SK-N-SH (cell line): ENCODE measurements around the gene KLHL20. TPM values are rescaled to one million over a fixed set of nuclear protein-coding genes. Genes with fewer than 3 reads are reported as not detected.
"Not testable (repeated sequence)": the region's sequence is repeated elsewhere in the genome, so short reads cannot be mapped to it uniquely, and the experiment has no call there.

ENCODE experiments used
- CTCF ChIA-PET: fragments of 300-600, 350-600 bp; formaldehyde crosslinking; extraction: SDS; loops from one replicate; lab custom pipeline; 2021; lab: Yijun Ruan, JAX
- POLR2A ChIA-PET: fragments of 350-600 bp; sonication (Branson Sonifier 250); formaldehyde crosslinking; extraction: SDS; loops from one replicate; lab custom pipeline; 2020; ENCODE audit warnings: antibody characterized with exemption, inconsistent platforms; lab: Yijun Ruan, JAX
- DNase-seq: peaks from one replicate; pipeline ENCODE4 v3.0.0; 2012
- H2AFZ ChIP-seq: fragments of 200-600 bp; sonication (generic); 2 replicates; pipeline ENCODE4 v1.8.1; 2016; ENCODE audit warnings: antibody characterized with exemption, mild to moderate bottlenecking, low read depth
- H3F3A ChIP-seq: fragments of 200-600 bp; sonication (generic); replicated peaks from 2 replicates; pipeline ENCODE3; 2016; ENCODE audit warnings: antibody characterized with exemption, mild to moderate bottlenecking; ENCODE audit not compliant: insufficient read depth
- H3K27ac ChIP-seq, 2 experiments: fragments of 200-500 bp in 1 of 2; fragments of 200-600 bp in 1 of 2; sonication (Bioruptor generic) in 1 of 2; sonication (generic), shearing (Covaris generic) in 1 of 2; 2 replicates each; pipeline versions ENCODE4 v1.5.1 to v1.6.1; 2014 to 2016; ENCODE audit warnings: low read depth in 2 of 2, inconsistent platforms in 1 of 2, low read length in 1 of 2, mild to moderate bottlenecking in 1 of 2, mixed read lengths in 1 of 2
- H3K27me3 ChIP-seq: fragments of 200-600 bp; sonication (generic), shearing (Covaris generic); 2 replicates; pipeline ENCODE4 v1.6.1; 2016; ENCODE audit warnings: mixed run types; ENCODE audit not compliant: insufficient read depth
- H3K36me3 ChIP-seq, 2 experiments: fragments of 200-500 bp in 1 of 2; fragments of 200-600 bp in 1 of 2; sonication (Bioruptor generic) in 1 of 2; sonication (generic) in 1 of 2; replicated peaks in 1 of 2; 2 replicates each; pipeline versions ENCODE3 to v1.5.1; 2014 to 2016; ENCODE audit warnings: low read length in 1 of 2, mild to moderate bottlenecking in 1 of 2; ENCODE audit not compliant: insufficient read depth in 2 of 2, control insufficient read depth in 1 of 2
- H3K4me1 ChIP-seq, 2 experiments: fragments of 200-500 bp in 1 of 2; fragments of 200-600 bp in 1 of 2; sonication (Bioruptor generic) in 1 of 2; sonication (generic), shearing (Covaris generic) in 1 of 2; 2 replicates each; pipeline versions ENCODE4 v1.5.1 to v1.6.1; 2014 to 2016; ENCODE audit warnings: low read depth in 1 of 2, low read length in 1 of 2, mixed run types in 1 of 2; ENCODE audit not compliant: insufficient read depth in 2 of 2, control insufficient read depth in 1 of 2
- H3K4me2 ChIP-seq: fragments of 200-600 bp; sonication (generic), shearing (Covaris generic); 2 replicates; pipeline ENCODE4 v1.6.1; 2017; ENCODE audit warnings: mixed run types
- H3K4me3 ChIP-seq, 2 experiments: fragments of 200-500 bp in 1 of 2; fragments of 200-600 bp in 1 of 2; sonication (Bioruptor generic) in 1 of 2; sonication (generic), shearing (Covaris generic) in 1 of 2; 2 replicates each; pipeline versions ENCODE4 v1.5.1 to v1.8.1; 2014 to 2016; ENCODE audit warnings: low read depth in 2 of 2, inconsistent platforms in 1 of 2, low read length in 1 of 2, mild to moderate bottlenecking in 1 of 2, mixed read lengths in 1 of 2, moderate library complexity in 1 of 2
- H3K79me2 ChIP-seq: fragments of 200-600 bp; sonication (generic); 2 replicates; pipeline ENCODE4 v1.8.1; 2017; ENCODE audit warnings: mild to moderate bottlenecking; ENCODE audit not compliant: insufficient read depth
- H3K9ac ChIP-seq: fragments of 200-600 bp; sonication (generic); 2 replicates; pipeline ENCODE4 v1.6.1; 2017; ENCODE audit warnings: mixed run types
- H3K9me2 ChIP-seq: fragments of 200-600 bp; sonication (generic); 2 replicates; pipeline ENCODE4 v1.6.1; 2017; ENCODE audit warnings: mixed run types
- H3K9me3 ChIP-seq: fragments of 200-600 bp; sonication (generic); 2 replicates; pipeline ENCODE4 v1.6.1; 2017; ENCODE audit warnings: mixed run types, mild to moderate bottlenecking, moderate library complexity
- H4K20me1 ChIP-seq: fragments of 200-600 bp; sonication (generic); 2 replicates; pipeline ENCODE4 v1.6.1; 2017; ENCODE audit warnings: mild to moderate bottlenecking, mixed run types; ENCODE audit not compliant: insufficient read depth
- CHD2 ChIP-seq: fragments of 150-350 bp; IDR thresholded peaks from 2 replicates; pipeline ENCODE4 v1.6.1; 2018; ENCODE audit warnings: low read length; ENCODE audit not compliant: partially characterized antibody
- ELF1 ChIP-seq: IDR thresholded peaks from 2 replicates; pipeline ENCODE4 v1.4.0; 2012
- EP300 ChIP-seq, 2 experiments: IDR thresholded peaks; 2 replicates each; pipeline versions ENCODE4 v1.4.0 to v1.6.1; 2012; ENCODE audit warnings: borderline replicate concordance in 1 of 2, low read depth in 1 of 2, low read length in 1 of 2
- FOSL2 ChIP-seq: IDR thresholded peaks from 2 replicates; pipeline ENCODE4 v1.4.0; 2012; ENCODE audit warnings: low read depth, mild to moderate bottlenecking, moderate library complexity, borderline replicate concordance
- FOXJ3 ChIP-seq: sonication (generic); formaldehyde crosslinking; IDR thresholded peaks from 2 replicates; pipeline ENCODE4 v1.5.1; 2020; ENCODE audit warnings: mild to moderate bottlenecking, missing genetic modification reagents
- FOXM1 ChIP-seq: IDR thresholded peaks from 2 replicates; pipeline ENCODE4 v1.4.0; 2012; ENCODE audit warnings: low read depth, mild to moderate bottlenecking
- GATA2 ChIP-seq: sonication (generic); formaldehyde crosslinking; IDR thresholded peaks from 2 replicates; pipeline ENCODE4 v1.5.0; 2020; ENCODE audit warnings: mild to moderate bottlenecking, missing genetic modification reagents
- MEF2A ChIP-seq: IDR thresholded peaks from 2 replicates; pipeline ENCODE4 v1.4.0; 2012; ENCODE audit warnings: low read depth, borderline replicate concordance
- NRF1 ChIP-seq: IDR thresholded peaks from 2 replicates; pipeline ENCODE4 v1.6.1; 2012; ENCODE audit warnings: low read depth, mild to moderate bottlenecking, low read length
- RAD21 ChIP-seq: IDR thresholded peaks from 2 replicates; pipeline ENCODE4 v1.6.1; 2012; ENCODE audit warnings: mild to moderate bottlenecking, low read length
- RFX5 ChIP-seq: IDR thresholded peaks from 2 replicates; pipeline ENCODE4 v1.6.1; 2012; ENCODE audit warnings: mild to moderate bottlenecking, improper control_type of control experiment, low read length
- SMC3 ChIP-seq: IDR thresholded peaks from 2 replicates; pipeline ENCODE4 v1.6.1; 2012; ENCODE audit warnings: low read depth, low read length, improper control_type of control experiment
- TAF1 ChIP-seq: IDR thresholded peaks from 2 replicates; pipeline ENCODE4 v1.6.1; 2012; ENCODE audit warnings: low read depth, mild to moderate bottlenecking, low read length, moderate library complexity, borderline replicate concordance
- TEAD4 ChIP-seq: IDR thresholded peaks from 2 replicates; pipeline ENCODE4 v1.4.0; 2012; ENCODE audit warnings: mild to moderate bottlenecking, borderline replicate concordance; ENCODE audit not compliant: insufficient read depth
- USF2 ChIP-seq: fragments of 150-350 bp; IDR thresholded peaks from 2 replicates; pipeline ENCODE4 v1.6.1; 2017; ENCODE audit warnings: antibody characterized with exemption, low read length, low read depth, borderline replicate concordance
- YY1 ChIP-seq: IDR thresholded peaks from 2 replicates; pipeline ENCODE4 v1.4.0; 2012; ENCODE audit warnings: low read depth, mild to moderate bottlenecking
- WGBS: methylation state at CpG from one replicate; pipeline ENCODE4 v1.1.6; 2017; ENCODE audit warnings: low lambda C conversion rate; 5-methylcytosine and 5-hydroxymethylcytosine counted together
- polyA plus RNA-seq, 3 experiments: library from polyadenylated mRNA; depleted of rRNA; stranded (reverse); fragments of >200 nt; gene quantifications; 2 replicates each; pipeline ENCODE4 v1.2.3, GENCODE V29; 2012
- TF ChIP-seq, protein P1 (sequence below): fragments of 200-600 bp; sonication (generic); IDR thresholded peaks from 2 replicates; pipeline ENCODE4 v1.6.1; 2017; ENCODE audit warnings: antibody characterized with exemption, mild to moderate bottlenecking, moderate library complexity

The KLHL20 gene
- polyA plus RNA-seq, 1 of the 3 experiments (the other 2 are of a cell fraction): 14.0 TPM

DNA sequence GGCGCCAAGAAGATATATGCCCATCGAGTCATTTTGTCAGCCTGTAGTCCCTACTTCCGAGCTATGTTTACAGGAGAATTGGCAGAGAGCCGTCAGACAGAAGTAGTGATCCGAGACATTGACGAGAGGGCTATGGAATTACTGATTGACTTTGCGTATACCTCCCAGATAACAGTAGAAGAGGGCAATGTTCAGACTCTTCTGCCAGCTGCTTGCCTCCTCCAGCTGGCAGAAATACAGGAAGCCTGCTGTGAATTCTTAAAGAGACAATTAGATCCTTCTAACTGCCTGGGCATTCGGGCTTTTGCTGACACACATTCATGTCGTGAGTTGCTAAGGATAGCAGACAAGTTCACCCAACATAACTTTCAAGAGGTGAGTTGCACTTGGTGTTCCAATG lies 19.1 kb downstream of the KLHL20 start:
- Histone ChIP-seq H3K36me3 (peaks cover 12 to 21% of the 10 kb centered on the region in 2 experiments), H3K4me3 (no peak overlapping the region), H3K27ac (no peak overlapping the region), H3K9me3 (no peaks in the 10 kb centered on the region), H2AFZ (no peak overlapping the region), H3F3A (no peaks in the 10 kb centered on the region), H3K9me2 (no peaks in the 10 kb centered on the region), H3K4me2 (no peak overlapping the region), H4K20me1 (no peaks in the 10 kb centered on the region), H3K9ac (no peak overlapping the region), H3K27me3 (no peaks in the 10 kb centered on the region), H3K4me1 (no peaks in the 10 kb centered on the region), H3K79me2 (peaks cover 28% of the 10 kb centered on the region; the same call in 1 of the 2 replicates)
- WGBS: 88% methylated on average over 9 of the region's 9 CpGs
- TF ChIP-seq YY1 (no peak), ELF1 (no peak), NRF1 (no peak), CHD2 (no peak), FOSL2 (no peak), FOXJ3 (CRISPR knock-in tag) (no peak), RFX5 (no peak), TEAD4 (no peak), FOXM1 (no peak), RAD21 (no peak), TAF1 (no peak), MEF2A (no peak), GATA2 (no peak), EP300 (IDR thresholded peaks at IDR 0.05; ENCODE audit: borderline replicate concordance in 1 of 2, low read depth in 1 of 2, low read length in 1 of 2) (no peak), USF2 (no peak), SMC3 (no peak)
- TF ChIP-seq, protein P1, sequence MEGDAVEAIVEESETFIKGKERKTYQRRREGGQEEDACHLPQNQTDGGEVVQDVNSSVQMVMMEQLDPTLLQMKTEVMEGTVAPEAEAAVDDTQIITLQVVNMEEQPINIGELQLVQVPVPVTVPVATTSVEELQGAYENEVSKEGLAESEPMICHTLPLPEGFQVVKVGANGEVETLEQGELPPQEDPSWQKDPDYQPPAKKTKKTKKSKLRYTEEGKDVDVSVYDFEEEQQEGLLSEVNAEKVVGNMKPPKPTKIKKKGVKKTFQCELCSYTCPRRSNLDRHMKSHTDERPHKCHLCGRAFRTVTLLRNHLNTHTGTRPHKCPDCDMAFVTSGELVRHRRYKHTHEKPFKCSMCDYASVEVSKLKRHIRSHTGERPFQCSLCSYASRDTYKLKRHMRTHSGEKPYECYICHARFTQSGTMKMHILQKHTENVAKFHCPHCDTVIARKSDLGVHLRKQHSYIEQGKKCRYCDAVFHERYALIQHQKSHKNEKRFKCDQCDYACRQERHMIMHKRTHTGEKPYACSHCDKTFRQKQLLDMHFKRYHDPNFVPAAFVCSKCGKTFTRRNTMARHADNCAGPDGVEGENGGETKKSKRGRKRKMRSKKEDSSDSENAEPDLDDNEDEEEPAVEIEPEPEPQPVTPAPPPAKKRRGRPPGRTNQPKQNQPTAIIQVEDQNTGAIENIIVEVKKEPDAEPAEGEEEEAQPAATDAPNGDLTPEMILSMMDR: no peak
- DNase-seq: no peak
- POLR2A ChIA-PET: no interaction called here
- CTCF ChIA-PET: interaction anchor here (1.0 kb wide), 1 partner anchor 314 kb away, joined by 3 read pairs; no protein-coding TSS in a partner anchor

- H3K9ac ChIP-seq, H3K4me3 ChIP-seq, CTCF ChIA-PET, H3K27ac ChIP-seq, H3K4me2 ChIP-seq, POLR2A ChIA-PET, H3K4me1 ChIP-seq, H3K9me3 ChIP-seq, H3K27me3 ChIP-seq, H4K20me1 ChIP-seq, H3F3A ChIP-seq, H2AFZ ChIP-seq, H3K9me2 ChIP-seq, DNase-seq: not testable (repeated sequence)
- WGBS: 91% methylated on average over 2 of the region's 2 CpGs
- peaks cover 50% of the 10 kb centered on the region; the same call in 1 of the 2 replicates for H3K79me2 ChIP-seq
- peaks cover 12 to 33% of the 10 kb centered on the region in 2 experiments for H3K36me3 ChIP-seq
Observed at GRCh38 chr1:173736104-173736503, 21.3 kb downstream of the KLHL20 start.
